HUES48 (cell line): ENCODE results near the gene ENOX1.

Experiments used
- H3K27ac ChIP-seq: one replicate; pipeline ENCODE4 v1.7.0; 2013; ENCODE audit warnings: low read depth, low read length, inconsistent platforms
- H3K27me3 ChIP-seq: 2 replicates; pipeline ENCODE4 v1.6.1; 2013; ENCODE audit warnings: mild to moderate bottlenecking, low read length; ENCODE audit not compliant: control insufficient read depth, insufficient read depth
- H3K36me3 ChIP-seq: 2 replicates; pipeline ENCODE4 v1.6.1; 2013; ENCODE audit warnings: low read length; ENCODE audit not compliant: control insufficient read depth, insufficient read depth
- H3K4me1 ChIP-seq: 2 replicates; pipeline ENCODE4 v1.6.1; 2013; ENCODE audit warnings: mild to moderate bottlenecking, low read length; ENCODE audit not compliant: control insufficient read depth, insufficient read depth
- H3K4me3 ChIP-seq: 2 replicates; pipeline ENCODE4 v1.5.1; 2013; ENCODE audit warnings: mild to moderate bottlenecking, low read depth, low read length
- H3K9ac ChIP-seq: 2 replicates; pipeline ENCODE4 v1.6.1; 2013; ENCODE audit warnings: mild to moderate bottlenecking, low read depth, low read length, moderate library complexity
- H3K9me3 ChIP-seq: 2 replicates; pipeline ENCODE4 v1.6.1; 2013; ENCODE audit warnings: low read length; ENCODE audit not compliant: control insufficient read depth, insufficient read depth

ENOX1 gene

GRCh38 chr13:43669964-43670363, 116.8 kb downstream of the ENOX1 start:
- peaks cover 26% of the 10 kb centered on the region for H3K4me1 ChIP-seq

GRCh38 chr13:43669101-43669500, 117.7 kb downstream of the ENOX1 start:
- Histone ChIP-seq H3K4me3 (no peak overlapping the region), H3K4me1 (peaks cover 31% of the 10 kb centered on the region)

More at GRCh38 chr13:43669964-43670363, 116.8 kb downstream of the ENOX1 start:
- Histone ChIP-seq H3K4me3 (no peak overlapping the region), H3K36me3 (no peaks in the 10 kb centered on the region), H3K9ac (no peak overlapping the region), H3K27ac (no peak overlapping the region), H3K9me3 (no peaks in the 10 kb centered on the region), H3K27me3 (no peaks in the 10 kb centered on the region)

GRCh38 chr13:43666403-43666802, 120.4 kb downstream of the ENOX1 start:
- H3K4me1 ChIP-seq: peaks cover 23% of the 10 kb centered on the region
- no peak overlapping the region for H3K27ac ChIP-seq
- no peak overlapping the region for H3K4me3 ChIP-seq
- H3K9ac ChIP-seq: no peak overlapping the region
- no peaks in the 10 kb centered on the region for H3K36me3 ChIP-seq
- H3K9me3 ChIP-seq: no peaks in the 10 kb centered on the region
- H3K27me3 ChIP-seq: no peaks in the 10 kb centered on the region

More at GRCh38 chr13:43669101-43669500, 117.7 kb downstream of the ENOX1 start:
- H3K9me3 ChIP-seq: no peaks in the 10 kb centered on the region
- no peaks in the 10 kb centered on the region for H3K27me3 ChIP-seq
- H3K27ac ChIP-seq: no peak overlapping the region
- no peak overlapping the region for H3K9ac ChIP-seq
- no peaks in the 10 kb centered on the region for H3K36me3 ChIP-seq

GRCh38 chr13:43665388-43665787, 121.4 kb downstream of the ENOX1 start:
- no peaks in the 10 kb centered on the region for H3K36me3 ChIP-seq
- no peaks in the 10 kb centered on the region for H3K27me3 ChIP-seq
- H3K4me3 ChIP-seq: no peak overlapping the region
- no peak overlapping the region for H3K27ac ChIP-seq
- peaks cover 23% of the 10 kb centered on the region for H3K4me1 ChIP-seq
- no peak overlapping the region for H3K9ac ChIP-seq
- H3K9me3 ChIP-seq: no peaks in the 10 kb centered on the region

- H3K36me3 ChIP-seq: no peaks in the 10 kb centered on the region
- no peak overlapping the region for H3K27ac ChIP-seq
- no peak overlapping the region for H3K9ac ChIP-seq
- peaks cover 23% of the 10 kb centered on the region for H3K4me1 ChIP-seq
- H3K4me3 ChIP-seq: no peak overlapping the region
- no peaks in the 10 kb centered on the region for H3K27me3 ChIP-seq
- no peaks in the 10 kb centered on the region for H3K9me3 ChIP-seq
Observed at GRCh38 chr13:43664700-43665191, 122.0 kb downstream of the ENOX1 start.

- H3K4me1 ChIP-seq: peaks cover 14% of the 10 kb centered on the region
- H3K9me3 ChIP-seq: no peaks in the 10 kb centered on the region
- H3K27ac ChIP-seq: no peak overlapping the region
- H3K27me3 ChIP-seq: no peaks in the 10 kb centered on the region
- H3K36me3 ChIP-seq: no peaks in the 10 kb centered on the region
- H3K9ac ChIP-seq: no peak overlapping the region
- H3K4me3 ChIP-seq: no peak overlapping the region
Observed at GRCh38 chr13:43663474-43664090, 123.2 kb downstream of the ENOX1 start.

- Histone ChIP-seq H3K27ac (no peak overlapping the region), H3K4me3 (no peak overlapping the region), H3K27me3 (no peaks in the 10 kb centered on the region), H3K4me1 (peaks cover 10% of the 10 kb centered on the region), H3K9ac (no peak overlapping the region), H3K9me3 (no peaks in the 10 kb centered on the region), H3K36me3 (no peaks in the 10 kb centered on the region)
Observed at GRCh38 chr13:43662976-43663375, 123.8 kb downstream of the ENOX1 start.

GRCh38 chr13:43661161-43661830, 125.5 kb downstream of the ENOX1 start:
- Histone ChIP-seq H3K9ac (no peak overlapping the region), H3K27ac (no peak overlapping the region), H3K9me3 (no peaks in the 10 kb centered on the region), H3K36me3 (no peaks in the 10 kb centered on the region), H3K4me1 (peaks cover 8% of the 10 kb centered on the region; the same call in 1 of the 2 replicates), H3K4me3 (no peak overlapping the region), H3K27me3 (no peaks in the 10 kb centered on the region)

GRCh38 chr13:43657485-43657884, 129.3 kb downstream of the ENOX1 start:
- no peak overlapping the region for H3K4me3 ChIP-seq
- H3K27me3 ChIP-seq: no peaks in the 10 kb centered on the region
- no peak overlapping the region for H3K27ac ChIP-seq
- H3K9me3 ChIP-seq: no peaks in the 10 kb centered on the region
- no peak overlapping the region for H3K9ac ChIP-seq
- H3K36me3 ChIP-seq: no peaks in the 10 kb centered on the region
- H3K4me1 ChIP-seq: no peaks in the 10 kb centered on the region

GRCh38 chr13:43653980-43654379, 132.8 kb downstream of the ENOX1 start:
- H3K27me3 ChIP-seq: no peaks in the 10 kb centered on the region
- H3K4me3 ChIP-seq: no peak overlapping the region
- H3K27ac ChIP-seq: no peak overlapping the region
- no peaks in the 10 kb centered on the region for H3K9me3 ChIP-seq
- H3K4me1 ChIP-seq: no peaks in the 10 kb centered on the region
- no peak overlapping the region for H3K9ac ChIP-seq
- no peaks in the 10 kb centered on the region for H3K36me3 ChIP-seq

- Histone ChIP-seq H3K9ac (no peak overlapping the region), H3K9me3 (no peaks in the 10 kb centered on the region), H3K36me3 (no peaks in the 10 kb centered on the region), H3K4me3 (no peak overlapping the region), H3K27me3 (no peaks in the 10 kb centered on the region), H3K4me1 (no peaks in the 10 kb centered on the region), H3K27ac (no peak overlapping the region)
Observed at GRCh38 chr13:43653395-43653794, 133.4 kb downstream of the ENOX1 start.
